Left cardiac atrium (tissue), 4 donors: ENCODE measurements around the gene ID3. TPM values are rescaled to one million over a fixed set of nuclear protein-coding genes. Genes with fewer than 3 reads are reported as not detected.

Experiments
- ATAC-seq, 2 donors: fragments of 200-7000 bp; cut with Tn5 transposase; one replicate each; pipeline ENCODE4 v1.9.1; 2020; ENCODE audit warnings: mild to moderate bottlenecking in 2 of 2, moderate library complexity in 2 of 2
- DNase-seq: peaks from one replicate; pipeline ENCODE4 v3.0.0-alpha.2; 2020
- intact Hi-C, 2 donors: fragments of 100-400 bp; cut with DNase I; formaldehyde crosslinking; loops; one replicate each; pipeline versions ENCODE4 v1.14.1 to v1.15.1; 2022 to 2023
- long read RNA-seq: library from polyadenylated mRNA; unstranded; transcript quantifications from one replicate; pipeline ENCODE4 v2.0.0, GENCODE V29; 2021
- total RNA-seq, 2 donors: library from RNA; stranded (reverse); fragmentation: NEBNext Ultra II Directional; extraction: Animal tissue kit (Norgen Biotek cat#: 25700); gene quantifications; one replicate each; pipeline ENCODE4 v1.2.1, GENCODE V29; 2021
- donor health status: DM: no; HTN: yes; CAD: no.
- donor health status: DM: no; HTN: yes; CAD: no; lungs with severe emphysema.
- donor health status: DM: yes; HTN: yes; CAD: no.
- donor health status: Dilated cardiomyopathy.

The ID3 gene, protein sequence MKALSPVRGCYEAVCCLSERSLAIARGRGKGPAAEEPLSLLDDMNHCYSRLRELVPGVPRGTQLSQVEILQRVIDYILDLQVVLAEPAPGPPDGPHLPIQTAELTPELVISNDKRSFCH
- 100 to 1,000 TPM; 119 to 172 TPM for total RNA-seq
- long read RNA-seq, transcript ID3-203 (2 exons, 892 nt), result minor isoform, 9 of 87 reads
- long read RNA-seq, transcript ID3-201 (3 exons, 1,251 nt), result major isoform, 63 of 87 reads
- long read RNA-seq, partial matches to known transcripts, result 0 of 87 reads
- long read RNA-seq, other reads (novel, unspliced or antisense), result 13 of 87 reads

- intact Hi-C loops, result no loop called here
- ATAC-seq, result peak; percentile 74 to 75
Observed at GRCh38 chr1:23559136-23559984, at the start of gene ID3. TSS of gene ID3 (minus strand) at chr1:23559501. CDS start at chr1:23559426, 75 bp downstream.

GRCh38 chr1:23607944-23608343 is 48.6 kb upstream of the ID3 start:
- intact Hi-C loops, result no loop called here
- DNase-seq, result no peak
- ATAC-seq, result no peak

More at GRCh38 chr1:23559136-23559984, at the start of gene ID3:
- DNase-seq, result peak; percentile 99

GRCh38 chr1:23601968-23602876 is 42.9 kb upstream of the ID3 start:
- ATAC-seq, result no peak
- DNase-seq, result no peak

GRCh38 chr1:23601135-23601967 is 42.0 kb upstream of the ID3 start:
- intact Hi-C loops, result no loop called here
- ATAC-seq, result no peak
- no peak for DNase-seq

More at GRCh38 chr1:23601968-23602876, 42.9 kb upstream of the ID3 start:
- intact Hi-C loops, result no loop called here

- DNase-seq, result no peak
- intact Hi-C loops, result no loop called here
- no peak for ATAC-seq
Observed at GRCh38 chr1:23600283-23600682, 41.0 kb upstream of the ID3 start.

DNA sequence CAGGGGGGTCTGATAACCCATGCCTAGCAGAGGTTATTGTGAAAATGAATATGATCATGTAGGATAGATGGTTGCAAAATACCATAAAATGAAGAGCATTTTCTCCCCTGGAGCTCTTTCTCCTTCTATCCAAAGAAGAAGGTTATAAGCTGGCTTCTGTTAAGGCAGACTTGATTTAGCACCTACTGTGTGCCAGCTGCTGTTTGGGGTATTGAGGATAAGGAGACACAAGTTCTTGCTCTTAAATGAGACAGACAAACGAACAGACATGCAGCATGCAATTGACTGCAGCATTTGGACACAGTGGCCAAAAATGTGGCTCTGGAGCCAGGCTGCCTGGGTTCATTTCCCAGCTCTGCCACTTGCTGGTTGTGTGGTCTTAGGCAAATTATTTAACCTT is 39.8 kb upstream of the ID3 start:
- ATAC-seq, result no peak
- intact Hi-C loops, result no loop called here
- no peak for DNase-seq

- no peak for DNase-seq
- intact Hi-C loops, result no loop called here
- no peak for ATAC-seq
Observed at GRCh38 chr1:23598424-23598823, 39.1 kb upstream of the ID3 start.

DNA sequence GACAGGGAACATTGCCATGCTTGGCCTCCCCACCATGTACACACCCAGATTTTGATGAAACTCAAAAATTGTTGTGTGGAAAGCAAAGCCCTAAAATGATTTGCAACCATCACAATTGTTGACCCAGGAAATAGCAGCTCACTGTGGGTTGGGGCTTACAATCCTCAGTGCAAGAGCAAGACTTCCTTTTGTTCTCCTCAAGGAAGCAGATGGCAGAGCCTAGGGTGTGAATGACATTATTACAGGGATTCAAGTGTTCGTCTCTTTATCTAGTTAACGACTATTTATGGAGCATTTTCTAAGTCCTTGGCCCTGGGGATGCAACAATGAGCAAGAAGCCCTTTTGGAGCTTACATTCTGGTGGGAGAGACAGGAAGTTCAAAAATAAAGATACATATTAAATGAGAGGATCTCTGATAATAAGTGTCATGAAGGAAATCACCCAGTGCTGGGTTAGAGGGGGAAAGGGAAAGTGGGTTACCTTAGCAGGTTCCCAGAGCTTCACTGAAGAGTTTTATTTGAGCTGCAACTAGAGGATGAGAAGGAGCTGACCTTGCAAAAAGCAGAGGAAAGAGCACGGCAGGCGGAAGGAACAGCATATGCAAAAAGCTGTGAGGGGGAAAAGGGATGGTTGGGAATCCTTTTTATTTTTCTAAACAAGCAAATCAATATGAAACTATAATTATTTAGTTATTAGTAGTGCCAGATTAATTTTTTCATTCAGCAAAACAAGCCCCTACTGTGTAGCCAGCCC is 38.5 kb upstream of the ID3 start:
- intact Hi-C loops, result no loop called here
- no peak for DNase-seq
- ATAC-seq, result no peak

DNA sequence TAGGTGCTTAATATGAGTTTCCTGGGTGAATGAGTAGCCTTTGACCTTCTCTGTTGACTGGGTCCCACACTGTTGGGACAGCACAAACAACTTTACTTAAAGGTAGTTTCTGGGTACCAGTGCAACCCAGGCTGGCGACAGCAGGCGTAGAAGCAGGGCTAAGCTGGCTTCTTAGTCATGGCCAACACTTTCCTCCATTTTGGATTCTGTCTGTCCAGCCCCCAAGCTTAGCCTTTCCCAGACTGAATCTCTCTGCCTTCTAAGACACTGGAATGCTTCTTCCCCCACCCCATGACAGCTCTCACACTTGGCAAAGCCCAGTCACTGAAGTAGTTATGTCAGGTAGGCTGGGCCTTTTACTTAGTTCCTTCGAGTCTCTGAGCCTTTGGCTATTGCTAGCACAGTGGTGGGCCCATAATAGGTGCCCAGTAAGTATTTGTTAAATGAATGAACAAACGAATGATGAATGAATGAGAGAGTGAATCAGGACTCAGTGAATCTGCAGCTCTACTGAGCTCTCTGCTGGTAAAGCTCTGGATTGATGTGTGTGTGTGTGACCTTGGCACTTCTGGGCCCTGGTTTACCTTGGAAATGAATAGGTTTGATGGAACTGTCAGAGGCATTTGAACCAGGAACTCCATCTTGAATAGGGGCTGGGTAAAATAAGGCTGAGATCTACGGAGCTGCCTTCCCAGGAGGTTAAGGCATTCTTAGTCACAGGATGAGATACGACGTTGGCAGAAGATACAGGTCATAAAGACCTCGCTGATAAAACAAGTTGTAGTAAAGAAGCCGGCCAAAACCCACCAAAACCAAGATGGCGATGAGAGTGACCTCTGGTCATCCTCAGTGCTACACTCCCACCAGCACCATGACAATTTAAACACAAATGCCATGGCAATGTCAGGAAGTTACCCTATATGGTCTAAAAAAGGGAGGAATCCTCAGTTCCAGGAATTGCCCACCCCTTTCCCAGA is 37.4 kb upstream of the ID3 start:
- DNase-seq (no peak), ATAC-seq (no peak)
- intact Hi-C loops, result no loop called here

DNA sequence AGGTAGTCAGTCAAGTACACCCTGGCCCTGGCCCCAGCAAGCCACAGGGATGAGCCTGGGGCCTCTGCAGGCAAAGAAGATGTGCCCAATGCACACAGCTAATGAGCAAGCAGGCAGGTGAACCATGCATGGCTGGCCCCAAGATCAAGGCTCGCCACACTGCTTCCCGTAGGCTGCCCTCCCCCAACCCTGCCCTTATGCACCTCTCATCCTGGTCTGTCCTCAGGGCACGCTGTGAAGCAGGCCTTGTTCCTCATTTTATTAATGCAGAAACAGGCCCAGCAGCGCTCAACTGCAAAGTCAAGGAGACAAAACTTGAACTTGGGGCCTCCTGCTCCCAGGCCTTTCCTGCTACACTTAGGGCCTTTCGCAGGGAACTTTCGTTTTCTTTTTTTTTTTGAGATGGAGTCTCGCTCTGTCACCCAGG is 35.6 kb upstream of the ID3 start:
- no peak for ATAC-seq
- intact Hi-C loops, result no loop called here
- no peak for DNase-seq

DNA sequence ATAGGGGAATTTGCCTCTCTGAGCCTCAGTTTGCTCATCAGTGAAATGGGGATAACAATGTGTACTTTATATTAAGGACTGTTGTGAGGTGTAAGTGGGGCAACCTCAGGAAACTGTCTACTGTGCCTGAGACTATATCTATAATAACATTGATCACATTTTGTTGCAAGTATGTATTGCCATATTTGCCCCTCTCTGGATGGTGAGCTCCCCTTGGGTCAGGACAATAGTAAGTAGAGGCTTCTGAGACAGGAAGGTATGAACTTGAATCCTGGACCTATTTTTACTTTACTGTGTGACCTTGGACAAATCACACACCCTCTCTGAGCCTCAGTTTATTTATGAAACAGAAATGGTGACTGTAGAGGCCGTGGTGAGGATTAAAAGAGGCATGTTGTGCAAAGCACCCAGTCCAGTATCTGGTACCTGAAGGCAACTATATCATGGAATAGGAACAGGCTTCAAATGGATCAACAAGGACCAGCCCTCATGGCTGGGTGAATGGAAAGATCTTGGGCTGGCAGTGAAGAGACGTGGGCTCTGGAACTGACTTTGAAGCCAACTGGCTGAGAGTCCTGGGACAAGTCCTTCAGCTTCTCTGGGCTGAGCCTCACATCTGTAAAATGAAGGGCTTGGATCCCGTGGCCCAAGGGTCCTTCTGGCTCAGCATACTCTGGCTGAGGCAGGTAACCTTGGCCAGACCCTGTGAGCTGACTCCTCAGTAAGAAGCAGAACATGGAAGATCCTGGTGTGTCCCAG is 35.0 kb upstream of the ID3 start:
- no peak for ATAC-seq

DNA sequence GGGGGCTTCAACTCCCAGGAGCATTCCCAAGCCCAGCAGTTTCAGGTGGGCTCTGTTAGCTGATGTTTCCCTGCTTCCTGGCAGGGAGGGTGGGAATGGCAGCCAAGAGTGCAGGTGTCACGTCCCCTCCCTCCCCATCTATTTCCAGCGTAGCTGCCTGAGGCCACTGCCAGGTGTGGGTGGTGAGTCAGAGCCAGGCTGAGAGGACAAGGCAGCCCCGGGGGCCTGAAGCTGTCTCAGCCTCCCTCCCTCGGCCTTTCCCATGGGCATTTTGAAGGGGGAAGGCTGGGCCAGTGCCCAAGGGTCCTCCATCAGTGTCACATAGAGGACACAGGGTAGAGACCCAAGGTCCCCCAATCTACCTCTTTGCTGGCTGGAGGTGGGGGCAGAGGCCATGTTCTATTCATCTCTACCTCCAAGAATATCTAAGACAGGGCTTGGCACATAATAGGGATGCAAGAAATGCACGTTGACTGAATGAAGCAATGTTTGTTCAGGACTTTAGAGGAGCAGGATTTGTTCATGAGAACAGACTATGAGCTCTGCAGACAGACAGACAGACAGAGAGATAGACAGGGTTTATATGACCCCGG is 34.4 kb upstream of the ID3 start:
- ATAC-seq (peak in 1 of 2 donors; percentile 22), DNase-seq (no peak)
- intact Hi-C loops, result no loop called here

More for the DNA sequence above, 35.0 kb upstream of the ID3 start:
- DNase-seq, result no peak
- intact Hi-C loops, result no loop called here

DNA sequence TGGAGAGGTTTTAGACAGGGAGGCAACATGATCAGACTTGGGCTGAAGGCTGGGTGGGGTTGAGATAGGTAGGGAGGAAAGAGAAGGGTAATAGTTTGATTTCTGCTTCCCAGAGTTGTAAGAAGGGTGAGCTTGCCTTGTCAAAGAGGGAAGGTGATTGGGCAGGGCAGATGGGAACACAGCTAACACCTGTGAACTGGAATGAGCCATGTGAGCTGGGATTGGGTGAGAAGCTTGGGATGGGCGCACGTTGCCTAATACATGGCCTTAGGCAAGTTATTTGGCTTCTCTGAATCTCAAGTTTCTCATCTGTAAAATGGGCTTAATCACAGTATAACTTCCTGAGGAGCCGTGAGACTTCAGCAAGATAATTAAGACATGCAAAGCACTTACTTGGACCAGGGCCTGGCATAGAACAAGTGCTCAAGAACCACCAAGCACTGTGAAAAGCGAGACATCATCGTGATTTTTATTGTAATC is 33.8 kb upstream of the ID3 start:
- DNase-seq (no peak), ATAC-seq (no peak)
- intact Hi-C loops, result no loop called here

- ATAC-seq (no peak), DNase-seq (no peak)
- intact Hi-C loops, result no loop called here
Observed at GRCh38 chr1:23592209-23592892, 33.0 kb upstream of the ID3 start.
